Lower lobe of right lung (tissue), 2 donors: ENCODE data around the gene PITPNM3. TPM values are rescaled to one million over a fixed set of nuclear protein-coding genes. Genes with fewer than 3 reads are reported as not detected.

Experiments used
- ATAC-seq, 2 donors: fragments of 200-7000 bp; cut with Tn5 transposase; one replicate each; pipeline ENCODE4 v1.9.1; 2020 to 2022; ENCODE audit warnings: mild to moderate bottlenecking in 2 of 2, moderate library complexity in 2 of 2
- DNase-seq: peaks from one replicate; pipeline ENCODE4 v3.0.0-alpha.2; 2020
- H3K27ac ChIP-seq: fragments of 200-600 bp; one replicate; pipeline ENCODE4 v1.8.0; 2022
- H3K27me3 ChIP-seq: fragments of 200-600 bp; one replicate; pipeline ENCODE4 v1.8.0; 2022; ENCODE audit warnings: low read depth
- H3K36me3 ChIP-seq: fragments of 200-600 bp; one replicate; pipeline ENCODE4 v1.8.0; 2022; ENCODE audit warnings: mild to moderate bottlenecking
- H3K4me1 ChIP-seq: fragments of 200-600 bp; one replicate; pipeline ENCODE4 v1.8.0; 2022
- H3K4me3 ChIP-seq: fragments of 200-600 bp; one replicate; pipeline ENCODE4 v1.8.0; 2022; ENCODE audit warnings: mild to moderate bottlenecking
- H3K9me3 ChIP-seq: fragments of 200-600 bp; one replicate; pipeline ENCODE4 v1.8.0; 2022
- intact Hi-C: fragments of 100-400 bp; cut with DNase I; formaldehyde crosslinking; loops from one replicate; pipeline ENCODE4 v1.11.0; 2022
- total RNA-seq: library from RNA; stranded (reverse); fragmentation: NEBNext Ultra II Directional; extraction: Animal tissue kit (Norgen Biotek cat#: 25700); gene quantifications from one replicate; pipeline ENCODE4 v1.2.1, GENCODE V29; 2021
- TF ChIP-seq, protein P1 (sequence below): fragments of 200-600 bp; IDR thresholded peaks from one replicate; pipeline ENCODE4 v1.8.0; 2022; ENCODE audit warnings: antibody characterized with exemption, mild to moderate bottlenecking
- donor health status: DM: no; HTN: yes; CAD: no; lungs with severe emphysema.

Gene PITPNM3
- total RNA-seq, 1 donor from 2014 or later = 12.3 TPM

DNA sequence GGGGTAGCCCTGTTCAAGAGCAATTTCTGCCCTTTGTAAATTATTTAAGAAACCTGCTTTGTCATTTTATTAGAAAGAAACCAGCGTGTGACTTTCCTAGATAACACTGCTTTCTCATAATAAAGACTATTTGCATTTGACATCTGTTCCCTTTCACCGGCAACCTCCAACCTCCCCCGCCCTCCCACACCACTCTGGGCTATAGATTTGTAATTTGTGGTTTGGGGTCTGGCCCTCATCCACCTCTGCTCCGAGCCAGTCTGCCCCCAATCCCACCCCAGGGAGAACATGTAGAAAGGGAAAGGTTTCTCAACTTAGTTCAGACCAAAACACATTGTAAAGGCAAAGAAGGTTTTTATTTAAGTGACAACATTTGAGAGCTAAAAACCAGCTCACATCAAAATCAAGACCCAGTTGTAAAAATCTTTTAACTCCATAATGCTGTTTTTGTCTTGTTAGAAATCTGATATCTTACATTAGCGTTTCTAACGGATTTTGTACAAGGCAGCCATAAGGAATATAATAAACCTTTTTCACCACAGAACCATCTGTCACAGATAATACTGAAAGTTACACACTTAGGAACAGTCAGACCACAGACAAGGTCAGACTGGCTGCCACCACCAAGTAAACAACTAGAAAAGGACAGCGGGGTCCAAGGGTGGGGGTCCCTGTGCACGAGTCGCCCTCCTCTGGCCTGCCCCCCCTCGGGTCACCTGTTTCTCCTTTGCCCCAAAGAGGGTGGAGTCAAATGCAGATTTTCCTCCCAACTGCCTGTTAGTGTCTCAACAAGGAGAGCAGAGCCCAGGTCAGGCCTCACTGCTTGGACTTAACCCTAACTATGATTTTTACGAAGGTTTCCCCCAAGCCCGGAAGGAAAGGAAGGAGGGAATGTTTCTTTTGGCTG lies 105.2 kb downstream of the PITPNM3 start:
- TF ChIP-seq, protein P1, sequence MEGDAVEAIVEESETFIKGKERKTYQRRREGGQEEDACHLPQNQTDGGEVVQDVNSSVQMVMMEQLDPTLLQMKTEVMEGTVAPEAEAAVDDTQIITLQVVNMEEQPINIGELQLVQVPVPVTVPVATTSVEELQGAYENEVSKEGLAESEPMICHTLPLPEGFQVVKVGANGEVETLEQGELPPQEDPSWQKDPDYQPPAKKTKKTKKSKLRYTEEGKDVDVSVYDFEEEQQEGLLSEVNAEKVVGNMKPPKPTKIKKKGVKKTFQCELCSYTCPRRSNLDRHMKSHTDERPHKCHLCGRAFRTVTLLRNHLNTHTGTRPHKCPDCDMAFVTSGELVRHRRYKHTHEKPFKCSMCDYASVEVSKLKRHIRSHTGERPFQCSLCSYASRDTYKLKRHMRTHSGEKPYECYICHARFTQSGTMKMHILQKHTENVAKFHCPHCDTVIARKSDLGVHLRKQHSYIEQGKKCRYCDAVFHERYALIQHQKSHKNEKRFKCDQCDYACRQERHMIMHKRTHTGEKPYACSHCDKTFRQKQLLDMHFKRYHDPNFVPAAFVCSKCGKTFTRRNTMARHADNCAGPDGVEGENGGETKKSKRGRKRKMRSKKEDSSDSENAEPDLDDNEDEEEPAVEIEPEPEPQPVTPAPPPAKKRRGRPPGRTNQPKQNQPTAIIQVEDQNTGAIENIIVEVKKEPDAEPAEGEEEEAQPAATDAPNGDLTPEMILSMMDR = no peak
- DNase-seq (peak; percentile 14), ATAC-seq (no peak)
- H3K27me3 ChIP-seq = peaks cover 15% of the 10 kb centered on the region
- intact Hi-C loops = no loop called here
- H3K36me3 ChIP-seq = no peaks in the 10 kb centered on the region
- no peak overlapping the region for H3K27ac ChIP-seq
- H3K4me1 ChIP-seq = no peaks in the 10 kb centered on the region
- no peak overlapping the region for H3K4me3 ChIP-seq
- H3K9me3 ChIP-seq = no peaks in the 10 kb centered on the region

DNA sequence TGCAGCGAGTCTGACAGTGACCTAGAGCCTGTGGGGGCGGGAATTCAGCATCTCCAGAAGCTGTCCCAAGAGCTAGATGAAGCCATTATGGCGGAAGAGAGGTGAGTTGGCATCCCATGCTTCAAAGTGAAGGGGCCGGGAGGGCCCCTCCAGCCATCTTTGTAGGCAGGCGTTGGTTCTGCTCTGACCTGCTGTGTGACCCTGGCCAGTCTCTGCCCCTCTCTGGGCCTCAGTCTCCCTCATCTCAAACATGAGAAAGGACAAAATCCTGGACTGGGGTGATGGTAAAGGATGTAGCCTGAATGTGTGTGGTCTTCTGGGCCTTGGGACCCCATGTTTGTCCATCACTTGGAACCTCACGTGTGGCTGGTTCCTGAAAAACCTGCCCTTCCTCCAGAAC lies 107.0 kb downstream of the PITPNM3 start:
- intact Hi-C loops = no loop called here
- Histone ChIP-seq H3K36me3 (no peaks in the 10 kb centered on the region), H3K4me3 (no peak overlapping the region), H3K9me3 (no peaks in the 10 kb centered on the region), H3K27me3 (no peaks in the 10 kb centered on the region), H3K27ac (no peak overlapping the region), H3K4me1 (no peaks in the 10 kb centered on the region)
- no peak for DNase-seq
- TF ChIP-seq, protein P1 = no peak
- ATAC-seq = no peak

GRCh38 chr17:6448473-6448872 lies 107.9 kb downstream of the PITPNM3 start:
- H3K27ac ChIP-seq = no peak overlapping the region
- ATAC-seq = no peak
- no peaks in the 10 kb centered on the region for H3K27me3 ChIP-seq
- no peaks in the 10 kb centered on the region for H3K36me3 ChIP-seq
- no peaks in the 10 kb centered on the region for H3K9me3 ChIP-seq
- no peak overlapping the region for H3K4me3 ChIP-seq
- DNase-seq = peak; percentile 28
- TF ChIP-seq, protein P1 = no peak
- peaks cover 6% of the 10 kb centered on the region for H3K4me1 ChIP-seq
- intact Hi-C loops = no loop called here

- Histone ChIP-seq H3K27me3 (no peaks in the 10 kb centered on the region), H3K4me1 (peaks cover 10% of the 10 kb centered on the region), H3K4me3 (no peak overlapping the region), H3K36me3 (no peaks in the 10 kb centered on the region), H3K27ac (no peak overlapping the region), H3K9me3 (no peaks in the 10 kb centered on the region)
- DNase-seq (no peak), ATAC-seq (no peak)
- TF ChIP-seq, protein P1 = no peak
- intact Hi-C loops = no loop called here
Observed at GRCh38 chr17:6446516-6447100, 109.7 kb downstream of the PITPNM3 start.

- no peak for DNase-seq
- Histone ChIP-seq H3K4me3 (peak overlapping the region; percentile 67), H3K36me3 (no peaks in the 10 kb centered on the region), H3K9me3 (no peaks in the 10 kb centered on the region), H3K4me1 (peaks cover 10% of the 10 kb centered on the region), H3K27me3 (peaks cover 2% of the 10 kb centered on the region), H3K27ac (no peak overlapping the region)
- intact Hi-C loops = no loop called here
- TF ChIP-seq, protein P1 = no peak
- no peak for ATAC-seq
Observed at GRCh38 chr17:6444571-6445335, 111.6 kb downstream of the PITPNM3 start.
